A549 (cell line): ENCODE results near the gene MEF2D. TPM values are rescaled to one million over a fixed set of nuclear protein-coding genes. Genes with fewer than 3 reads are reported as not detected.

Source experiments
- ATAC-seq, 2 experiments: fragments of 200-7000 bp in 1 of 2; fragments of >200 bp in 1 of 2; cut with Nextera tagmentation in 1 of 2; cut with Tn5 transposase in 1 of 2; 3 replicates each; pipeline versions ENCODE4 v1.8.0 to v1.9.1; 2018 to 2020; ENCODE audit warnings: mild to moderate bottlenecking in 1 of 2, moderate library complexity in 1 of 2
- CTCF ChIA-PET: fragments of 300-600 bp; sonication (Branson Sonifier 250); formaldehyde crosslinking; extraction: SDS; loops from one replicate; lab custom pipeline; 2021; ENCODE audit warnings: antibody characterized with exemption, inconsistent platforms; lab: Yijun Ruan, JAX
- POLR2A ChIA-PET: fragments of 350-600 bp; formaldehyde crosslinking; extraction: SDS; loops from one replicate; lab custom pipeline; 2021; ENCODE audit warnings: antibody characterized with exemption, inconsistent platforms; lab: Yijun Ruan, JAX
- DNase-seq, 2 experiments: peaks; one replicate each; pipeline versions ENCODE4 v3.0.0 to v3.0.0-alpha.2; 2011 to 2016; ENCODE audit warnings: low read depth in 1 of 2, low spot score in 1 of 2
- FAIRE-seq: peaks from 2 replicates; lab custom pipeline; 2011; peaks lifted over from hg19 to GRCh38; lab: Jason Lieb, UNC
- H3K27ac ChIP-seq, 2 experiments: fragments of >200 bp; sonication (Bioruptor Twin); formaldehyde crosslinking; 3 replicates each; pipeline ENCODE4 v1.5.1; 2016 to 2017
- H3K4me1 ChIP-seq: fragments of >200 bp; sonication (Bioruptor Twin); formaldehyde crosslinking; 3 replicates; pipeline ENCODE4 v1.6.1; 2016
- H3K4me2 ChIP-seq: fragments of >200 bp; sonication (Bioruptor Twin); formaldehyde crosslinking; 3 replicates; pipeline ENCODE4 v1.6.1; 2016
- H3K4me3 ChIP-seq: fragments of >200 bp; sonication (Bioruptor Twin); formaldehyde crosslinking; 3 replicates; pipeline ENCODE4 v1.5.1; 2016
- H3K9me3 ChIP-seq: fragments of >200 bp; sonication (Bioruptor Twin); formaldehyde crosslinking; 3 replicates; pipeline ENCODE4 v1.6.1; 2016
- CHD4 ChIP-seq: fragments of 200-600 bp; sonication (generic); IDR thresholded peaks from 2 replicates; pipeline ENCODE4 v1.6.1; 2016; ENCODE audit warnings: antibody characterized with exemption, mild to moderate bottlenecking, borderline replicate concordance
- EHF ChIP-seq: fragments of 250-450 bp; sonication (Bioruptor Pico); IDR thresholded peaks from 2 replicates; pipeline ENCODE4 v1.5.0; 2020; ENCODE audit warnings: mild to moderate bottlenecking
- ESRRA ChIP-seq: fragments of 150-350 bp; IDR thresholded peaks from 2 replicates; pipeline ENCODE4 v1.6.1; 2014; ENCODE audit warnings: mild to moderate bottlenecking, low read length, borderline replicate concordance
- FOXS1 ChIP-seq: fragments of 250-450 bp; sonication (Bioruptor Pico); IDR thresholded peaks from 2 replicates; pipeline ENCODE4 v1.5.0; 2020; ENCODE audit warnings: mild to moderate bottlenecking, moderate library complexity
- HOXB13 ChIP-seq: fragments of 250-450 bp; sonication (Bioruptor Pico); IDR thresholded peaks from 2 replicates; pipeline ENCODE4 v1.5.0; 2020; ENCODE audit warnings: low read depth, mild to moderate bottlenecking, moderate library complexity
- HOXB5 ChIP-seq: fragments of 250-450 bp; sonication (Bioruptor Pico); IDR thresholded peaks from 2 replicates; pipeline ENCODE4 v1.5.0; 2020; ENCODE audit warnings: mild to moderate bottlenecking, moderate library complexity
- MAFK ChIP-seq: fragments of 450-650 bp; IDR thresholded peaks from 2 replicates; pipeline ENCODE4 v1.6.1; 2014; ENCODE audit not compliant: partially characterized antibody
- MAZ ChIP-seq: fragments of 150-350 bp; IDR thresholded peaks from 2 replicates; pipeline ENCODE4 v1.6.1; 2014; ENCODE audit warnings: antibody characterized with exemption, low read depth, low read length, borderline replicate concordance
- NFE2L2 ChIP-seq: fragments of 150-350 bp; conservative IDR thresholded peaks from 2 replicates; pipeline ENCODE4 v1.6.1; 2014; ENCODE audit warnings: low read length
- PHF8 ChIP-seq: fragments of 200-600 bp; sonication (generic); IDR thresholded peaks from 2 replicates; pipeline ENCODE4 v1.6.1; 2016; ENCODE audit warnings: low read depth, mild to moderate bottlenecking, antibody characterized with exemption, moderate library complexity, borderline replicate concordance
- POLR2A ChIP-seq: IDR thresholded peaks from 2 replicates; pipeline ENCODE4 v1.6.1; 2012; ENCODE audit warnings: mild to moderate bottlenecking, low read length
- RARB ChIP-seq: fragments of 250-450 bp; sonication (Bioruptor Pico); IDR thresholded peaks from 2 replicates; pipeline ENCODE4 v1.8.0; 2021; ENCODE audit warnings: mild to moderate bottlenecking, moderate library complexity
- RCOR1 ChIP-seq: fragments of 150-350 bp; IDR thresholded peaks from 2 replicates; pipeline ENCODE4 v1.6.1; 2014; ENCODE audit warnings: antibody characterized with exemption, low read length, low read depth
- SMC3 ChIP-seq: fragments of >200 bp; sonication (Bioruptor Twin); formaldehyde crosslinking; IDR thresholded peaks from 3 replicates; pipeline ENCODE4 v1.6.1; 2018; ENCODE audit warnings: inconsistent platforms
- SREBF2 ChIP-seq: fragments of 450-650 bp; IDR thresholded peaks from 2 replicates; pipeline ENCODE4 v1.6.1; 2014; ENCODE audit warnings: mild to moderate bottlenecking, moderate library complexity
- TFCP2L1 ChIP-seq: fragments of 250-450 bp; sonication (Bioruptor Pico); IDR thresholded peaks from 2 replicates; pipeline ENCODE4 v1.5.0; 2021; ENCODE audit warnings: mild to moderate bottlenecking
- TP53 ChIP-seq: fragments of 250-450 bp; sonication (Bioruptor Pico); IDR thresholded peaks from 2 replicates; pipeline ENCODE4 v1.5.0; 2021; ENCODE audit warnings: mild to moderate bottlenecking, moderate library complexity
- ZC3H11A ChIP-seq: fragments of 450-650 bp; IDR thresholded peaks from 2 replicates; pipeline ENCODE4 v1.6.1; 2014; ENCODE audit warnings: antibody characterized with exemption, mild to moderate bottlenecking
- WGBS: methylation state at CpG from one replicate; pipeline ENCODE4 v1.1.6; 2017; ENCODE audit errors: missing lambda C conversion rate; 5-methylcytosine and 5-hydroxymethylcytosine counted together
- polyA plus RNA-seq, 4 experiments: library from polyadenylated mRNA; depleted of rRNA in 3 of 4; stranded (reverse); fragments of >200 nt; fragmentation: RNase III in 1 of 4; extraction: RNeasy Plus Mini Kit Qiagen cat#74134 plus additional on column Dnase treatment in 1 of 4; gene quantifications; 2 replicates in 3 of 4; 3 replicates in 1 of 4; pipeline ENCODE4 v1.2.3, GENCODE V29; 2011 to 2017
- TF ChIP-seq, protein P1 (sequence below): IDR thresholded peaks from 2 replicates; pipeline ENCODE4 v1.6.1; 2012; ENCODE audit warnings: low read depth, borderline replicate concordance
- TF ChIP-seq, protein P2 (sequence below): fragments of 200-600 bp; sonication (generic); IDR thresholded peaks from 2 replicates; pipeline ENCODE4 v1.6.1; 2016; ENCODE audit warnings: antibody characterized with exemption, mild to moderate bottlenecking, moderate library complexity
- TF ChIP-seq, protein P3 (sequence below): IDR thresholded peaks from 2 replicates; pipeline ENCODE4 v1.6.1; 2012
- TF ChIP-seq, protein P4 (sequence below): fragments of 150-350 bp; IDR thresholded peaks from 2 replicates; pipeline ENCODE4 v1.6.1; 2014; ENCODE audit warnings: low read depth, mild to moderate bottlenecking, low read length
- TF ChIP-seq, protein P5 (sequence below): fragments of >200 bp; sonication (Bioruptor Twin); formaldehyde crosslinking; IDR thresholded peaks from 2 replicates; pipeline ENCODE4 v1.6.1; 2016
- TF ChIP-seq, protein P6 (sequence below): fragments of 250-450 bp; sonication (Bioruptor Pico); IDR thresholded peaks from 2 replicates; pipeline ENCODE4 v1.5.0; 2020; ENCODE audit warnings: low read depth, mild to moderate bottlenecking, moderate library complexity

MEF2D gene
- polyA plus RNA-seq, 2 of the 4 experiments (the other 2 are of a cell fraction) = 16.8 to 23.4 TPM

DNA sequence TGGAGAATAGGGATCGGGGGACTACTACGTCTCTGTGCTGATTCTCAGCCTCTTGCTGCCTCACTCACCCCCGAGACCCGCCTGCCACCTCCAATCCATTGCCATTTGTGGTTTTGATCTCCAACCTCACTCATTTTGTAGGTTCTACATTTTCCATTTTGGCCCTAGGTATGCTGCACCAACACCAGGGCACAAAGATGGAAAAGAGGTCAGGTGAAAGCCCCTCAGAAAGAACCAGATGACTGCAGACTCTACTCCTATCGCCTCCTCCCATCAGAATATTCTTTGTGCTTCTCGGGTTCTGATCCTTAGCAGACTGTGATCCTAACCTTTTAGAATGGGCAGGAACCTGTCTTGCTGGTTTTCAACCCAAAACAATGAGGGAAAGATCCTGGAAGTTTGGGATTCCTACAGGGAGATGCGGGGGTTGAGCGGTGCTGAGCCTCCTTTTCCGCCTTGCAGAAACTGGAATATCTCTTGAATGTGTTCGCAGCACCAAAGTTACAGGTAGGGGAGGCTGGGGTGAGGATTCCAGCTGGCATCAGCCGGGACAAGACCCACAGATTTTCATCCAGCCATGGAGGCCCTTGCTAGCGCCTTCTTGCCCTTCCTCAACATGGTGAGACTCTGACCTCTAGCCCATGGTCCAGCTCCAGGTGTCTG, 78.5 kb downstream of the MEF2D start:
- Histone ChIP-seq H3K4me2 (peak overlapping the region; percentile 100), H3K4me1 (peaks cover 10% of the 10 kb centered on the region), H3K4me3 (peak overlapping the region; percentile 61), H3K27ac (peak overlapping the region in 1 of 2 experiments; percentile 83; a peak in 3 of 6 replicates)
- DNase-seq (no peak), ATAC-seq (no peak), FAIRE-seq (no peak)
- WGBS = 53% methylated on average over 12 of the region's 12 CpGs
- TF ChIP-seq ZC3H11A (no peak), TP53 (CRISPR knock-in tag) (no peak), CHD4 (no peak), TFCP2L1 (CRISPR knock-in tag) (no peak), SMC3 (no peak), NFE2L2 (no peak)
- TF ChIP-seq, protein P1, sequence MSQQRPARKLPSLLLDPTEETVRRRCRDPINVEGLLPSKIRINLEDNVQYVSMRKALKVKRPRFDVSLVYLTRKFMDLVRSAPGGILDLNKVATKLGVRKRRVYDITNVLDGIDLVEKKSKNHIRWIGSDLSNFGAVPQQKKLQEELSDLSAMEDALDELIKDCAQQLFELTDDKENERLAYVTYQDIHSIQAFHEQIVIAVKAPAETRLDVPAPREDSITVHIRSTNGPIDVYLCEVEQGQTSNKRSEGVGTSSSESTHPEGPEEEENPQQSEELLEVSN = no peak
- TF ChIP-seq, all 56 proteins: peak for 0
- H3K9me3 ChIP-seq = no peaks in the 10 kb centered on the region
- CTCF ChIA-PET = interaction anchor here (0.9 to 3.9 kb wide), 6 partner anchors 9 to 205 kb away, joined by 3 to 29 read pairs (median 4); no protein-coding TSS in a partner anchor
- POLR2A ChIA-PET = interaction anchor here (1.1 kb wide), 1 partner anchor 36 kb away, joined by 3 read pairs; no protein-coding TSS in a partner anchor

DNA sequence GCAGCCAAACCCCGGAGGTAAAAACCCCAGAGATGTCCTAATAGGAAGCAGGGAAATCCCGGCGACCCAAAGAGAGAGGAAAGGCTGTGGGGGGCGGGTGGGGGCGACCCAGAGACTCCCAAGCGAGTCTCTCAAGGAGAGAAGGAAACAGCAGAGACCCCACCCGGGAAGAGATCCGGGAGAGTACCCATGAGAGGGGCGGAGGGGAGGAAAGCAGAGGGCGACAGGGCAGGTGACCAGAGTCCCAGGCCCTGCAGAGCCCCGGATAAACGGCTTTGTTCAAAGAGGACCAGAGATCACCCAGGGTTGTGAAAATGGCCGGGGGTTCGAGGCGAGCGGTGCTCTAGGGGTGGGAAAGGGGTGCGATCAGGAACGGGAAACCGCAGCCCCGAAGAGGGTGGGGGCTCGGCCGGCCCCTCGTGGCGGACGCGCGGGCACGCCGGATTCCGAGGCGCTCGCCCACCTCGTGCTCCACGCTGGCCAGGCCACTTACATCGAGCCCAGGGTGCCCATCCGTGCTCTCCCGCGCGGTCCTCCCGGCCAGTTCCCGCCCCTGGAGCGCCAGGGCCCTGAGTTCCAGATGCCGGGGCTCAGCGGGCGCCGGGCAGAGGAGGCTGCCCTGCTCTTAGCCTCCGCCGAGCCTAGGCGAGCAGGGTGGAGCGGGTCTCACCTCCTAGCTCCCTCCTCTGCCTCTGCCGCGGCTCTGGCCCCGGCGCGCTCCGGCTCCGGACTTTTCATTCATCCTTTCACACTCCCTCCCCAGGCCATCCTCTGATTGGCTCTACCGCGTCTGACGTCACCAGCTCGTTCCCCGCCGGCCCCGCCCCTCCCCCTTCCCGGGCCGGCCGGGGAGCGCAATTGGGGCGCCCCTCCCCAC, 79.3 kb downstream of the MEF2D start:
- no peak for FAIRE-seq
- ATAC-seq = peak; percentile 94 to 97
- POLR2A ChIA-PET = interaction anchor here (1.1 kb wide), 1 partner anchor 35 kb away, joined by 3 read pairs; no protein-coding TSS in a partner anchor
- Histone ChIP-seq H3K4me2 (peak overlapping the region; percentile 100), H3K4me1 (peaks cover 12% of the 10 kb centered on the region), H3K9me3 (no peaks in the 10 kb centered on the region), H3K27ac (peak overlapping the region; percentile 67 to 83; a peak in 5 of 6 replicates), H3K4me3 (peak overlapping the region; percentile 61)
- peak; percentile 83 to 98 for DNase-seq
- CTCF ChIA-PET = interaction anchor here (1.5 to 3.9 kb wide), 3 partner anchors 16 to 35 kb away, joined by 3 to 29 read pairs (median 26); no protein-coding TSS in a partner anchor
- WGBS = 5% methylated on average over 48 of the region's 69 CpGs
- TF ChIP-seq ZC3H11A (no peak), EHF (CRISPR knock-in tag) (peak; percentile 55; the same call in 1 of the 2 replicates), NFE2L2 (no peak), ESRRA (no peak), HOXB5 (peak; percentile 91), TP53 (CRISPR knock-in tag) (no peak; the same call in 1 of the 2 replicates), MAZ (no peak), RCOR1 (no peak), RARB (CRISPR knock-in tag) (no peak), SREBF2 (no peak), POLR2A (peak; percentile 81), HOXB13 (peak; percentile 90), MAFK (no peak), SMC3 (no peak), PHF8 (no peak), FOXS1 (CRISPR knock-in tag) (no peak)
- TF ChIP-seq, protein P1 = peak; percentile 96
- TF ChIP-seq, protein P2, sequence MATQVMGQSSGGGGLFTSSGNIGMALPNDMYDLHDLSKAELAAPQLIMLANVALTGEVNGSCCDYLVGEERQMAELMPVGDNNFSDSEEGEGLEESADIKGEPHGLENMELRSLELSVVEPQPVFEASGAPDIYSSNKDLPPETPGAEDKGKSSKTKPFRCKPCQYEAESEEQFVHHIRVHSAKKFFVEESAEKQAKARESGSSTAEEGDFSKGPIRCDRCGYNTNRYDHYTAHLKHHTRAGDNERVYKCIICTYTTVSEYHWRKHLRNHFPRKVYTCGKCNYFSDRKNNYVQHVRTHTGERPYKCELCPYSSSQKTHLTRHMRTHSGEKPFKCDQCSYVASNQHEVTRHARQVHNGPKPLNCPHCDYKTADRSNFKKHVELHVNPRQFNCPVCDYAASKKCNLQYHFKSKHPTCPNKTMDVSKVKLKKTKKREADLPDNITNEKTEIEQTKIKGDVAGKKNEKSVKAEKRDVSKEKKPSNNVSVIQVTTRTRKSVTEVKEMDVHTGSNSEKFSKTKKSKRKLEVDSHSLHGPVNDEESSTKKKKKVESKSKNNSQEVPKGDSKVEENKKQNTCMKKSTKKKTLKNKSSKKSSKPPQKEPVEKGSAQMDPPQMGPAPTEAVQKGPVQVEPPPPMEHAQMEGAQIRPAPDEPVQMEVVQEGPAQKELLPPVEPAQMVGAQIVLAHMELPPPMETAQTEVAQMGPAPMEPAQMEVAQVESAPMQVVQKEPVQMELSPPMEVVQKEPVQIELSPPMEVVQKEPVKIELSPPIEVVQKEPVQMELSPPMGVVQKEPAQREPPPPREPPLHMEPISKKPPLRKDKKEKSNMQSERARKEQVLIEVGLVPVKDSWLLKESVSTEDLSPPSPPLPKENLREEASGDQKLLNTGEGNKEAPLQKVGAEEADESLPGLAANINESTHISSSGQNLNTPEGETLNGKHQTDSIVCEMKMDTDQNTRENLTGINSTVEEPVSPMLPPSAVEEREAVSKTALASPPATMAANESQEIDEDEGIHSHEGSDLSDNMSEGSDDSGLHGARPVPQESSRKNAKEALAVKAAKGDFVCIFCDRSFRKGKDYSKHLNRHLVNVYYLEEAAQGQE = no peak
- TF ChIP-seq, protein P3, sequence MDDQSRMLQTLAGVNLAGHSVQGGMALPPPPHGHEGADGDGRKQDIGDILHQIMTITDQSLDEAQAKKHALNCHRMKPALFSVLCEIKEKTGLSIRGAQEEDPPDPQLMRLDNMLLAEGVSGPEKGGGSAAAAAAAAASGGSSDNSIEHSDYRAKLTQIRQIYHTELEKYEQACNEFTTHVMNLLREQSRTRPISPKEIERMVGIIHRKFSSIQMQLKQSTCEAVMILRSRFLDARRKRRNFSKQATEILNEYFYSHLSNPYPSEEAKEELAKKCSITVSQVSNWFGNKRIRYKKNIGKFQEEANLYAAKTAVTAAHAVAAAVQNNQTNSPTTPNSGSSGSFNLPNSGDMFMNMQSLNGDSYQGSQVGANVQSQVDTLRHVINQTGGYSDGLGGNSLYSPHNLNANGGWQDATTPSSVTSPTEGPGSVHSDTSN = no peak
- TF ChIP-seq, protein P4, sequence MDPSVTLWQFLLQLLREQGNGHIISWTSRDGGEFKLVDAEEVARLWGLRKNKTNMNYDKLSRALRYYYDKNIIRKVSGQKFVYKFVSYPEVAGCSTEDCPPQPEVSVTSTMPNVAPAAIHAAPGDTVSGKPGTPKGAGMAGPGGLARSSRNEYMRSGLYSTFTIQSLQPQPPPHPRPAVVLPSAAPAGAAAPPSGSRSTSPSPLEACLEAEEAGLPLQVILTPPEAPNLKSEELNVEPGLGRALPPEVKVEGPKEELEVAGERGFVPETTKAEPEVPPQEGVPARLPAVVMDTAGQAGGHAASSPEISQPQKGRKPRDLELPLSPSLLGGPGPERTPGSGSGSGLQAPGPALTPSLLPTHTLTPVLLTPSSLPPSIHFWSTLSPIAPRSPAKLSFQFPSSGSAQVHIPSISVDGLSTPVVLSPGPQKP = no peak
- TF ChIP-seq, protein P5, sequence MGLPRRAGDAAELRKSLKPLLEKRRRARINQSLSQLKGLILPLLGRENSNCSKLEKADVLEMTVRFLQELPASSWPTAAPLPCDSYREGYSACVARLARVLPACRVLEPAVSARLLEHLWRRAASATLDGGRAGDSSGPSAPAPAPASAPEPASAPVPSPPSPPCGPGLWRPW = no peak
- TF ChIP-seq, protein P6, sequence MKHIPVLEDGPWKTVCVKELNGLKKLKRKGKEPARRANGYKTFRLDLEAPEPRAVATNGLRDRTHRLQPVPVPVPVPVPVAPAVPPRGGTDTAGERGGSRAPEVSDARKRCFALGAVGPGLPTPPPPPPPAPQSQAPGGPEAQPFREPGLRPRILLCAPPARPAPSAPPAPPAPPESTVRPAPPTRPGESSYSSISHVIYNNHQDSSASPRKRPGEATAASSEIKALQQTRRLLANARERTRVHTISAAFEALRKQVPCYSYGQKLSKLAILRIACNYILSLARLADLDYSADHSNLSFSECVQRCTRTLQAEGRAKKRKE = peak; percentile 72; the same call in 1 of the 2 replicates
